HG02970 (cell line): ENCODE results near the gene DOCK7.
"Not testable (repeated sequence)": the region's sequence is repeated elsewhere in the genome, so short reads cannot be mapped to it uniquely, and the experiment has no call there.

ENCODE experiments used
- ATAC-seq: cut with Tn5 transposase; IDR thresholded peaks from one replicate; pipeline ENCODE4 v1.9.1; 2021; ENCODE audit warnings: mild to moderate bottlenecking, moderate library complexity, moderate number of reproducible peaks; ENCODE audit not compliant: unreplicated experiment, low FRiP score

Gene DOCK7

DNA sequence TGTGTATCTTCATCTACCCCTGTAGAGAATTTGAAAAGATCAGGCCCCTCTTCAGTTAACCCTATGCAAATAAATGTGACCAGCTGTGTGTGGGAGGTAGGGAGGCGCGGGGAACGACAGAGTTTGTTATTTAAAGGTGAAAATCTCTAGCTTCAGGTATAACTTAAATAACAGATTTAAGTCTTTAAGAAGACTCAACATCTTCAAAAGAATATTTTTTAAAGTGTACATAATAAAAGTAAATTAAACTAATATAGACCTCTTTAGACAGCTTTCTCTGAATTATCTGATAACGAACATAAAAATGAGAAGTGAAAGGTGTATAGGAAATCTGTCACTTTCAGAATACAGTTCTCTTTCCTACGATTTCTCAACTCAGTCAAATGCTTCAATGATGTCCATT is 74.9 kb downstream of the DOCK7 start:
- peak; percentile 58 for ATAC-seq

DNA sequence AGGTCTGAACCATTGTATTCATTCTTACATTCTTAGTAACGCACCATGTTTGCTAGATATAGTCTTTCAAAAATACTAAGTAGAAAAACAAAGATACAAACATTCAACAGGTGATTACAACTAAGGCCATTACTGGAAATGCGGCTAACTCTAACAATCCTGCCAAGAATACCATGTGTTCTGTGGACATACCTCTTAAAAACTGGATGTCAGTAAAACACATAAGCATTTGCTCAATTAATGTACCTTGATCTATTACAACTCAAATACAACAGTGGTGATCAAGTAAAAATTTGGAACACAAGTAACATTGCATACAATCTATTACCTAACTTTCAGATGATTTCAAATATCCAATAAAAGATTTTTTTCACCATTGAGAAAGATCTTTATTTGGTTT is 75.4 kb downstream of the DOCK7 start:
- no peak for ATAC-seq

DNA sequence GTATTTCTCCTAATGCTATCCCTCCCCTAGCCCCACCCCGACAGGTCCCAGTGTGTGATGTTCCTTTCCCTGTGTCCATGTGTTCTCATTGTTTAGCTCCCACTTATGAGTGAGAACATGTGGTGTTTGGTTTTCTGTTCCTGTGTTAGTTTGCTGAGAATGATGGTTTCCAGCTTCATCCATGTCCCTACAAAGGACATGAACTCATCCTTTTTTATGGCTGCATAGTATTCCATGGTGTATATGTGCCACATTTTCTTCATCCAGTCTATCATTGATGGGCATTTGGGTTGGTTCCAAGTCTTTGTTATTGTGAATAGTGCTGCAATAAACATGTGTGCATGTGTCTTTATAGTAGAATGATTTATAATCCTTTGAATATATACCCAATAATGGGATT is 77.6 kb downstream of the DOCK7 start:
- ATAC-seq: not testable (repeated sequence)

DNA sequence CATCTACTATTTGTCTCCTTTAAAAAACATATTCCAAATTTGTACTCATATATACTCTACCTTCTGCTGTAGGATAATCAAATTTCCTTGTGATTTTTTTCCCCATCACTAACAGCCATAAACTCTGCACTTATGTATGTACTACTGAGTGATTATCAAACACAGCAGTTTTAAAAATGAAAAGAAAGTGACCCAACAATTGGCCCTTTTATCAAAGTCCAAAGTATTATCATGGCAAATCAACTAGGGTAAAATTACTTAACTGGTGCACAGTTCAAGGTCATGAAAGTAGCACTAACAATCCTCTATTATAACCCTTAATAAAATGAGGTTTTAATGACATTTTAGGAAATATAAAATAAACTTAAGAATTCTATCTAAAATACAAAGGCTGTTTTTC is 79.3 kb downstream of the DOCK7 start:
- no peak for ATAC-seq

DNA sequence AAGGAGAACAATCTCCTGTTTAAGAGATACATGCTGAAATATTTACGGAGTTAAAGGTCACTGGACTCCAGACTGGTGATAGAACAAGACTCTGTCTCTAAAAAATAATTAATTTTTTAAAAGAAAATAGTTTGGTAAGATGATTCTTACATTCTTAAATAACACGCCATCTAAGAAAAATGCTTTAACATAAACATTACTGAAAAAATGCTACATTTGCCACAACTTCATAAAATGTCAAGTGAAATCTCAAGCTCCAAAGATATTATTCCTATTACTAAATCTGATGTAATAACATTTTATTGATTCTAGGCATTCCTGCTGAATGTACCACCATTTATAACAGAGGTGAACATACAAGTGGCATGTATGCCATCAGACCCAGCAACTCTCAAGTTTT is 86.7 kb downstream of the DOCK7 start:
- ATAC-seq: no peak

DNA sequence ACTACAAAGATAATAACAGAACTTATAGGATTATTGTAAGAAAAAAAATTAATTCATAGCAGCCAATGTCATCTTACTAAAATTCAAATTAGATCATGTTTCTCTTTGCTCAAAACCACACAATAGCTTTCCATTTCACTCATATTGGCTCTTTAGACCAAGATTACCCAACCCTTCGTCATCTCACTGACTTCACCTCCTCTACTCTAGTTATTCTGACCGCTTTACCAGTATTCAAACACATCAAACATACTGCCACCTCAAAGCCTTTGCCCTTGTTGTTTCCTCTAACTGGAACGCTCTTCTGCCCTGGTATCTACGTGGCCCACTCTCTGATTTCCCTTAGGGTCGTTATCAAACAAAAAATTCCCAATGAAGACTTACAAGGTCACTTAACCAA is 89.1 kb downstream of the DOCK7 start:
- ATAC-seq: no peak

DNA sequence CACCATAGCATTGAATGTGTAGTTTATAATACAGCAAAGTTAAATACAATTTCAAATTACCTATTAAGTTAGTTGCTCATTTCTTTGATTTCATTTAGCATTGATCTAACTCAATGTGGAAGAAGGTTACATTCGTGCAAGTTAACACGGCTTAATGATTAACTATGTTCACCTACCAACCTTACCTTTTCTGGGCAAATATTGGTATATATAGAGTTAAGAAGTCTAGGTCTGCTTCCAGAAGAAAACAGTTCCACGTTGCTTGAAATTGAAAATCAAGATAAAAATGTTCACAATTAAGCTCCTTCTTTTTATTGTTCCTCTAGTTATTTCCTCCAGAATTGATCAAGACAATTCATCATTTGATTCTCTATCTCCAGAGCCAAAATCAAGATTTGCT is 90.9 kb downstream of the DOCK7 start, which contains the start of gene ANGPTL3:
Gene ANGPTL3, plus strand, starts transcription at position 240 of the 400 bp plus-strand sequence. Its CDS starts 47 bp downstream, at position 287.
- ATAC-seq: no peak

DNA sequence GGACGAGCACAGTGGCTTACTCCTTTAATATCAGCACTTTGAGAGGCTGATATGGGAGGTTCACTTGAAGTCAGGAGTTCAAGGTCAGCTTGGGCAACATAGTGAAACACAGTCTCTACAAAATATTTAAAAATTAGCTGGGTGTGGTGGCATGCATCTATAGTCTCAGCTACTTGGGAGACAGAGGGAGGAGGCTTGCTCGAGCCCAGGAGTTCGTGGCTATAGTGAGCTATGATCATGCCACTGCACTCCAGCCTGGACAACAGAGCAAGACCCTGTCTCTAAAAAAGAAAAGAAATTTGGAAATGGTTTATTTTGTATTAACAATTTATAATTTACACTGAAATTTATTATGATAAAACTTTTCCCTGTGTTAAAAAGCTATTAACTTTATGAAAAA is 92.5 kb downstream of the DOCK7 start:
- no peak for ATAC-seq

DNA sequence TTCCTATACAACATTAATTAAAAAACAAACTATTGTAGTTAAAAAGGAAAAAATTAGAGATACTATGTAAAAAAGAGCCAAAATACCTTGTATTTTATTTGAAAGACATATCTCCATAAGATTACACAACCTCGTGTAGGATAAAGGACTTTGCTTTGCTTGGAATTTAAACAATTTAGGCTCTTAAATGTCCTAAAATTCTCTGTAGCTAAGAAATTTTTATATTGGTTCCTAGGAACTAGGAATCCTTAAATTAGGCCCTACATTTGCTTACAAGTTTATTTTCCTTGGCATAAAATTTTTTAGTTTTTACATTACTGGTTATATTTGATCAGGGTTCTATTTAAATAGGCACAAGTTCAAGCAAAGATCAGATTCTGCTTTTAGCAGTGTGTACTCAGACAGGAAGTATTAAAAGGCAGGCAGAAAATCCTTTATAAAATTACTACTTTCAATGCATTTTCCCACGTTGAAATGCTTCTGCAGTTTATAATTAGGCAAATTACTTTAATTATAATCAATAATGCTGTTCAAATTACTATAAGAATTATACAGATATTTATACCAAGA is 94.3 kb downstream of the DOCK7 start:
- ATAC-seq: no peak

DNA sequence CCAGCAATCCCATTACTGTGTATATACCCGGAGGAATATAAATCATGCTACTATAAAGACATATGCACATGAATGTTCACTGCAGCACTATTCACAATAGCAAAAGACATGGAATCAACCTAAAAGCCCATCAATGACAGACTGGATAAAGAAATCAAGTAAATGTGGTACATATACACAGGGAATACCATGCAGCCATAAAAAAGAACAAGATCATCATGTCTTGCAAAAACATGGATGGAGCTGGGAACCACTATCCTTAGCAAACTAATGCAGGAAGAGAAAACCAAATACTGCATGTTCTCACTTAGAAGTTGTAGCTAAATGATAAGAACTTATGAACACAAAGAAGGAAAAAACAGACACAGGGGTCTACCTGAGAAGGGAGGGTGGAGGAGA is 97.2 kb downstream of the DOCK7 start:
- no peak for ATAC-seq

DNA sequence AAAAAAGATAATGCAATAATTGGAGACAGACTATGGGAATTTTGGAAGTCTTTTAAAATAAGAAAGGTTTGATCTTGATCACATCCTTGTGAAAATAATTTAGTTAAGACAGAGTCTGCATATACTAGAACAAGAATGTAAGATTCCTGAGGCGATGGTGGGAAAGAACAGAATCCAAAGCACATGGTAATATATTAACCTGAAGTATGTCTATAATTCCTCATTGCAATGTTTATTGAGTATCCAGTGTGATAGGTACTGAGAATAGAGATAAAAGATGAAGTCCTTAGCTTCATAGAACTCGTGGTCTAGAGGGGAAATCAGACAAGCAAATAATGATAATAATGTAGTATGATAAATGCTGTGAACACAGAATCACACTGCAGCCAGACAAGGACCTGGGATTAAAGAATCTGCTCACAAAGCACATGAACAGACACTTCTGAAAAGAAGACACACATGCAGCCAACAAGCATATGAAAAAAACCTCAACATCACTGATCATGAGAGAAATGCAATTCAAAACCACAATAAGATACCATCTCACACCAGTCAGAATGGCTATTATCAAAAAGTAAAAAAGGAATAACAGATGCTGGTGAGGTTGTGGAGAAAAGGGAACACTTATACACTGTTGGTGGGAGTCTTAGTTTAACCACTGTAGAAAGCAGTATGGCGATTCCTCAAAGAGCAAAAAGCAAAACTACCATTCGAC is 97.8 kb downstream of the DOCK7 start:
- no peak for ATAC-seq

DNA sequence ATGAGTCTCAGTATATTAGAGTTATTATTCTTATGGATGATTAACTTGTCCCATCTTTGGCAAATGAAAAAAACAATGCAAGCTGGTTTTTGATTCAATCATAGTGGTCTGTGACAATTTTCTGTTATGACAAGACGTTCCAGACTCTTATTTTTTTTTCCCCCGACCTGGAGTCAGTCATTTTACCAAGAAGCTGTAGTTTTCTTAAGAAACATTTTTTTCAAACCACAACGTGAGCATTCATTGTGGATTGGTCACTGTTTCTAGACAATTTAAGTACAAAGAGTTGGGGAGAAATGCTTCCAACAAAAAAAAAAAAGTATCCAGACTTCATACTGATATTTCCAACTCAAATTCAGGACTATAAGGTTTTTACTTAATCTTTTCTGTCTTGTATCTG is 98.9 kb downstream of the DOCK7 start:
- ATAC-seq: no peak

DNA sequence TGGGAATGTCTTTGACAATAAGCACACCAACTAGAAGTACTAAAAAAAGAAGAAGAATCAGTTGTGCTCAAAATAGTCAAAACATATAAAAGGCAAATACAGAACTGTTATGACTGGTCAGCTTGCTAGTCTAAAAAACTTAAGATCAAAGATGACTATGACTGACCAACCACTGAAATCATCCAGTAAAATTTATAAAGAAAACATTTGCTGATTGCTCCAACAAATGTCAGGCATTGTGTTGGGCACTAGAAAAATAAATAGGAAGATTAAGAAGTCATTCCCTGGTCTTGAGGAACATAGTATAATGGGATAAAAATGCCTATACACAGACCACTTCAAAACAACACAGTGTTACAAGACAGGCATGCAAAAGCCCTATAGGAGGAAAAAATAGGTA is 100.2 kb downstream of the DOCK7 start:
- no peak for ATAC-seq

DNA sequence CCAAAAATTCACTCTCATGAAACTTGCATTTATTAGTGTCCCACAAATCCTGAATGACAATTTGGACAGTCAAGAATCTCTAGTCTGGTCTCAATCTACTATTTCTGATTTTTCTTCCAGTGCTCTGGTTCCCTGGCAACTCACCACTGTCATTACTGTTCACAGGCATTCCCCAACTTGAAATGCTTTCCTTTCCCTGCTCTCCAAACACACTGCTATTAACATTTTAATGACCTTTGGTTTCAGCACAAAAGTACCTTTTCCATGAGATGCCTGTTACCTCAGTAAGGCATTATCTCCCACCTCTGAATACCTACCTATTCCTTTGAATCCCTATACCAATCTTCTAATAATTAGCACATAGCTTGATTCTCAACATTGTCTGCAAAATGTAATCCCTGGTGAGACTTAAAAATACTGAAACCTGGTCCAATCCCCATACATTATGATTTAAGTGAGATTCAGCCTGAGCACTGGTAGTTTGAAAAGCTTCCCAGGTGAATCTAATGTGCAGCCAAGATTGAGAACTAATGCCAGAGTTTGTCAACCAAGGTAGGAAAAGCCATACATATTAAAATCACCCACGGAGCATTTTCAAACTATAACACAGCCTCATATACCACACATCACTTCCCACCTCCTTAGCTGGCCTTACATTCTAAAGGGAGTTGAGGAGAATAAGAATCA is 102.6 kb downstream of the DOCK7 start:
- no peak for ATAC-seq

DNA sequence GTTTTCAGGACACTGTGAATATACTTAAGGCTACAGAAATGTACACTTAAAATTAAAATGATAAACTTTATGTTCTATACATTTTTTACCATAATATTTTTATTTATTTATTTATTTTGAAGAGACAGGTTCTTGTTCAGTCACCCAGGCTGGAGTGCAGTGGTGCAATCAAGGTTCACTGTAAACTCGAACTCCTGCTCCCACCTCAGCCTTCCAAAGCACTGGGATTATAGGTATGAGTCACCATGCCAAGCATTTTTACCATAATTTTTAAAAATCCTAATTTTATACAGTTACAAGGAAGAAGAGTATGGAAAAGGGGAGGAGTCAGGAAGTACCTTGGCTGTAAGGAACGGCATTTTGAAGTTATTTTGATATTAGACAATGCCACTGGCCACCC is 114.5 kb downstream of the DOCK7 start:
- ATAC-seq: no peak

DNA sequence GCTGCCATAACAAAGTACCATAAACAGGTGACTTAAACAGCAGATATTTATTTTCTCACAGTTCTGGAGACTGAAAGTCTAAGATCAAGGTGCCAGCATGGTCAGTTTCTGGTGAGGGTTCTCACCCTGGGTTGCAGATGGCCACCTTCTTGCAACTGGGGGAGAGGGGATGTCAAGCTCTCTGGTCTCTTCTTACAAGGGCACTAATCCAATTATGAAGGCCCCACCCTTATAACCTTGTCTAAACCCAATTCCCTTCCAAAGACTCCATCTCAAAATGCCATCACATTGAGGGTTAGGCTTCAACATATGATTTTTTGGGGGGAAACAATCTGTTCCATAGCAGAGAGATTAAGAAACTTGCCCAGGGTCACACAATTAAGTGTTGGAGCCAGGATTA is 115.7 kb downstream of the DOCK7 start:
- ATAC-seq: no peak

DNA sequence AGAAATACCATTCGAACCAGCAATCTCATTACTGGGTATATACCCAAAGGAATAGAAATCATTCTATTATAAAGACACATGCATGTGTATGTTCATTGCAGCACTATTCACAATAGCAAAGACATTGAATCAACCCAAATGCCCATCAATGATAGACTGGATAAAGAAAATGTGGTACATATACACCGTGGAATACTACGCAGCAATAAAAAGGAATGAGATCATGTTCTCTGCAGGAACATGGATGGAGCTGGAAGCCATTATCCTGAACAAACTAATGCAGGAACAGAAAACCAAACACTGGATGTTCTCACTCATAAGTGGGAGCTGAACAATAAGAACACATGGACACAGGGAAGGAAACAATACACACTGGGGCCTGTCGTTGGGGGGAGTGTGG is 116.7 kb downstream of the DOCK7 start:
- ATAC-seq: not testable (repeated sequence)

DNA sequence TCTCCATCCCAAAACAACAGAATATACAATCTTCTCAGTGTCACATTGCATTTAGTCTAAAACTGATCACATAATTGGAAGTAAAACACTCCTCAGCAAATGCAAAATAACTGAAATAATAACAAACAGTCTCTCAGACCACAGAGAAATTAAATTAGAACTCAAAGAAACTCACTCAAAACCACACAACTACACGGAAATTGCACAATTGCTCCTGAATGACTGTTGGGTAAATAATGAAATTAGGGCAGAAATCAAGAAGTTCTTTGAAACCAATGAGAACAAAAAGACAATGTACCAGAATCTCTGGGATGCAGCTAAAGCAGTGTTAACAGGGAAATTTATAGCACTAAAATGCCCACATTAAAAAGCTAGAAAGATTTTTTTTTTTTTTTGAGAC is 120.3 kb downstream of the DOCK7 start:
- not testable (repeated sequence) for ATAC-seq

DNA sequence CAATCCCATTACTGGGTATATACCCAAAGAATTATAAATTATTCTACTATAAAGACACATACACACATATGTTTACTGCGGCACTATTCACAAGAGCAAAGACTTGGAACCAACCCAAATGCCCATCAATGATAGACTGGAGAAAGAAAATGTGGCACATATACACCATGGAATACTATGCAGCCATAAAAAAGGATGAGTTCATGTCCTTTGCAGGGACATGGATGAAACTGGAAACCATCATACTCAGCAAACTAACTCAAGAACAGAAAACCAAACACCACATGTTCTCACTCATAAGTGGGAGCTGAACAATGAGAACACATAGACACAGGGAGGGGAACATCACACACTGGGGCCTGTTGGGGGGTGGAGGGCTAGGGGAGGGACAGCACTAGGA is 121.0 kb downstream of the DOCK7 start:
- not testable (repeated sequence) for ATAC-seq

DNA sequence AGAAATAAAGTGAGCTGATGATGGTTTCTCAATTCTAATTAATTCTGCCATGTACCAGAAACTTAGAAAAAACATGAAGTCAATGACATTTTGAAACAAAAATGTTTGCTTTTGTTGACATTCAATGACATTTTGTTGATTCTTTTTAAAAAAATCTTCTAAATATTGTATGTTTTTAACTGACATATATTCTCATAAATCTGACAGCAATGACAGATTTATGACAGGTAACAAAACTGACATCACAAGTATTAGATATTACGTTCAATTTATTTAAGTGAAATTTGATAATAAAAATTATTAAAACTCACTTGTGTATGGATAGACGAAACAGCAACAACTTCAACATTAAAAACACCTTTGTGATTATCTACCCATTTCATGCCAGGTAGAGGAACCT is 126.9 kb downstream of the DOCK7 start:
- no peak for ATAC-seq

DNA sequence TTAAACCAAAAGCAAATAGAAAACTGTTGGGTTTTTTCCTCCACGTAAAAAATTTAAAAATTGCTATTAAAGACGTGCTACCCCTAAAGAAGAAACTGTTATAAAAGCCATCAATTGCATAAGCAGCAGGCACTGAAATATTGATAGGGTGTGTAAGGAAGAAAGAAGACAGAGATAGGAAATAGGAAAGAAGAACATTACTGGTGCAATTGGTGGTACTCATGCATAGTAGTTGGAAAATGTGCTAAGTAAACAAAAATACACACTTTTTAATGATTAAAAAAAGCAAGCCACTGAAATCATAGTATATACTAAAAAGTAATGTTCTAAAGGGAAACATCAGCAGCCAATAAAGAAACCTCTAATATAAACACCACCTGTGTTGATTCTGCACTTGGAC is 143.6 kb downstream of the DOCK7 start:
- no peak for ATAC-seq

DNA sequence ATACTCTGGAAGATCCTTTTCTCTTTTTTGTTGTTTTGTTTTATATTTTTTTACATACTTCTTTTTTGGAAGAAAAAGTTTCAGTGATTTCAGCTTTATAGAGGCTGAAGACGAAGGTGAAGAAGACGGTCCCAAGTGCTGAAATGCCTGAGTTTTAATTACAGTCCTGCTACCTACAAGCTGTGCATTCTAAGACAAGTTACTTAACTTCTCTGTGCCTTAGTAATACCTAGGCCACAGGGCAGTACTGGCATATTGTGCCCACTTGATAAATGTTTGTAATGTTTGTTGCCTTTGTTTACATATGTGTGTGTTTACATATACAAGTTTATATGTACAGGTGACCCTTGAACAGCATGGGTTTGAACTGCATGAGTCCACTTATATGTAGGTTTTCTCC is 147.1 kb downstream of the DOCK7 start:
- ATAC-seq: no peak
